GM12892 (cell line): ENCODE data around the gene ZNF316.

Experiments used
- POLR2A ChIP-seq: IDR thresholded peaks from 2 replicates; pipeline ENCODE4 v1.6.1; 2011; ENCODE audit warnings: low read depth, low read length, control low read depth
- POLR2AphosphoS5 ChIP-seq: IDR thresholded peaks from 2 replicates; pipeline ENCODE4 v1.6.1; 2011; ENCODE audit warnings: low read depth, low read length, control low read depth
- TAF1 ChIP-seq: IDR thresholded peaks from 2 replicates; pipeline ENCODE4 v1.6.1; 2011; ENCODE audit warnings: low read depth, mild to moderate bottlenecking, control low read depth, low read length, borderline replicate concordance

GRCh38 chr7:6656413-6656812, 19.3 kb downstream of the ZNF316 start:
- TF ChIP-seq POLR2A (no peak), POLR2AphosphoS5 (no peak), TAF1 (no peak)
